Activated CD8-positive, alpha-beta T cell treated with anti-CD3 and anti-CD28 coated beads for 36 hours (primary cell): ENCODE data around the gene ATP2B1. TPM values are rescaled to one million over a fixed set of nuclear protein-coding genes. Genes with fewer than 3 reads are reported as not detected.

Source experiments
- ATAC-seq: fragments of 200-7000 bp; cut with Tn5 transposase; one replicate; pipeline ENCODE4 v1.10.0; 2021; ENCODE audit warnings: mild to moderate bottlenecking, moderate library complexity
- CTCF ChIA-PET: fragments of 350-600 bp; sonication (Branson Sonifier 250); formaldehyde crosslinking; loops from one replicate; lab custom pipeline; 2021; ENCODE audit warnings: antibody characterized with exemption; lab: Charles Lee
- POLR2A ChIA-PET: fragments of 350-600 bp; sonication (Branson Sonifier 250); formaldehyde crosslinking; loops from one replicate; lab custom pipeline; 2021; ENCODE audit warnings: antibody characterized with exemption; lab: Charles Lee
- DNase-seq: peaks from one replicate; pipeline ENCODE4 v3.0.0-alpha.2; 2020
- H3K27ac Mint-ChIP-seq: one replicate; pipeline ENCODE4 v1.8.0; 2021; ENCODE audit warnings: mild to moderate bottlenecking, mixed read lengths
- H3K27me3 Mint-ChIP-seq: one replicate; pipeline ENCODE4 v1.8.0; 2021; ENCODE audit warnings: mixed read lengths
- H3K36me3 Mint-ChIP-seq: one replicate; pipeline ENCODE4 v1.8.0; 2021; ENCODE audit warnings: low read depth, mixed read lengths
- H3K4me1 Mint-ChIP-seq: one replicate; pipeline ENCODE4 v1.8.0; 2021; ENCODE audit warnings: low read depth, mixed read lengths
- H3K4me3 Mint-ChIP-seq: one replicate; pipeline ENCODE4 v1.8.0; 2021; ENCODE audit warnings: mild to moderate bottlenecking, moderate library complexity, mixed read lengths
- H3K9me3 Mint-ChIP-seq: one replicate; pipeline ENCODE4 v1.8.0; 2021; ENCODE audit warnings: mixed read lengths
- intact Hi-C: fragments of 100-400 bp; cut with micrococcal nuclease; formaldehyde crosslinking; loops from one replicate; pipeline ENCODE4 v1.10.0; 2022
- total RNA-seq, 2 experiments: library from RNA; stranded (reverse); gene quantifications; one replicate each; pipeline ENCODE4 v1.2.3, GENCODE V29; 2021
- TF ChIP-seq, protein P1 (sequence below): fragments of 200-600 bp; IDR thresholded peaks from one replicate; pipeline ENCODE4 v1.8.0; 2022; ENCODE audit warnings: antibody characterized with exemption, mild to moderate bottlenecking

Gene ATP2B1
- total RNA-seq, 2 experiments from 2014 or later: 20.8 to 26.2 TPM

DNA sequence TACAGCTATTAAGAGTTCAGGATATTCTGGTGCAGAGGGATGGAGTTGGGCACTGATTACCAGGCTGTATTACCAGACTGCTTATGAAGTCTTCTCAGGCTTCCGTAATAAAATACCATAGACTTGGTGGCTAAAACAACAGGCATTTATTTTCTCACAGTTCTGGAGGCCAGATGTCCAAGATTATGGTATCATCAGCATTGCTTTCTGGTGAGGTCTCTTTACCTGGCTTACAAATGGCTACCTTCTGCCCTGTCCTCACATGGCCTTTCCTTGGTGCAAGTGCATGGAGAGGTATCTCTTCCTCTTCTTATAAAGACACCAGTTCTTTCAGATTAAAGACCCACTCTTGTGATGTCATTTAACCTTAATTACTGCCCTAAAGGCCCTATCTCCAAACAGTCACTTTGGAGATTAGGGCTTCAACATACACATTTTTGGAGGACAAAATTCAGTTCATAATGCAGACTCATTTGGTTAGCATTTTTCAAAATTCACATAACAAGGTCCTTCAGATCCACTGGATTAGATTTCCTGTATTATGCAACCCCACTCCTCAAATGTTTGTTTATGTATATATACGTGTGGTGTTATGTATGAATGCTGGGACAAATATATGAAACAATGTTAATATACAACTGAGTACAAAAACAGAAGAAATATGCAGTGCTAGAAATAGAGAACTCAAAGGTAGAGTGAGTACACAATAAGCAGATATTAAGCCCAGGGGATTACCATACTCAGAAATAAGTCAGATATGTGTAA is 9.3 kb upstream of the ATP2B1 start:
- Mint-ChIP-seq H3K27me3 (no peaks in the 10 kb centered on the region), H3K9me3 (peaks cover 22% of the 10 kb centered on the region), H3K27ac (no peak overlapping the region), H3K4me3 (no peak overlapping the region), H3K4me1 (no peaks in the 10 kb centered on the region), H3K36me3 (no peaks in the 10 kb centered on the region)
- ATAC-seq (no peak), DNase-seq (no peak)
- POLR2A ChIA-PET: no interaction called here
- TF ChIP-seq, protein P1, sequence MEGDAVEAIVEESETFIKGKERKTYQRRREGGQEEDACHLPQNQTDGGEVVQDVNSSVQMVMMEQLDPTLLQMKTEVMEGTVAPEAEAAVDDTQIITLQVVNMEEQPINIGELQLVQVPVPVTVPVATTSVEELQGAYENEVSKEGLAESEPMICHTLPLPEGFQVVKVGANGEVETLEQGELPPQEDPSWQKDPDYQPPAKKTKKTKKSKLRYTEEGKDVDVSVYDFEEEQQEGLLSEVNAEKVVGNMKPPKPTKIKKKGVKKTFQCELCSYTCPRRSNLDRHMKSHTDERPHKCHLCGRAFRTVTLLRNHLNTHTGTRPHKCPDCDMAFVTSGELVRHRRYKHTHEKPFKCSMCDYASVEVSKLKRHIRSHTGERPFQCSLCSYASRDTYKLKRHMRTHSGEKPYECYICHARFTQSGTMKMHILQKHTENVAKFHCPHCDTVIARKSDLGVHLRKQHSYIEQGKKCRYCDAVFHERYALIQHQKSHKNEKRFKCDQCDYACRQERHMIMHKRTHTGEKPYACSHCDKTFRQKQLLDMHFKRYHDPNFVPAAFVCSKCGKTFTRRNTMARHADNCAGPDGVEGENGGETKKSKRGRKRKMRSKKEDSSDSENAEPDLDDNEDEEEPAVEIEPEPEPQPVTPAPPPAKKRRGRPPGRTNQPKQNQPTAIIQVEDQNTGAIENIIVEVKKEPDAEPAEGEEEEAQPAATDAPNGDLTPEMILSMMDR: no peak
- intact Hi-C loops: no loop called here
- CTCF ChIA-PET: no interaction called here

DNA sequence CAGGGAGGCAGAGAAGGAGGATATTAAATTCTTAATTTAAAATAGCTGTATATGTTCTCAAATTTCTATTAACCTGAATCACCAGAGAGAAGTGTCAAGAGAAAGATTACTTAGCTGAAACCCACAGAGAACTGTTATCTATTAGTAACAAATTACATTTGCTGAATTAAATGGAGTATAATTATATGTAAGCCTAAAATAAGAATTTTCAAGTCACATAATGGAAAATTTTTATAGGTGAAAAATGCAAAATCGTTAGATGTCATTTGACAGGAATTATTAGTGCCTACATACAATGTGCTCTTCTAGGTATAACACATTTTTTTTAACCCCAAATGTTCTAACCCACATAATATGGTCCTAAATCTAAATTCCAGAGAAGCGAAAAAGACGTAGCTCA is 4.1 kb upstream of the ATP2B1 start:
- intact Hi-C loops: no loop called here
- no peaks in the 10 kb centered on the region for H3K36me3 Mint-ChIP-seq
- peaks cover 6% of the 10 kb centered on the region for H3K4me1 Mint-ChIP-seq
- TF ChIP-seq, protein P1: no peak
- DNase-seq: no peak
- no peak for ATAC-seq
- ChIA-PET POLR2A (no interaction called here), CTCF (interaction anchor here (1.8 kb wide), 1 partner anchor 169 kb away, joined by 4 read pairs; no protein-coding TSS in a partner anchor)
- H3K27me3 Mint-ChIP-seq: no peaks in the 10 kb centered on the region
- peaks cover 21% of the 10 kb centered on the region for H3K9me3 Mint-ChIP-seq
- no peak overlapping the region for H3K4me3 Mint-ChIP-seq
- no peak overlapping the region for H3K27ac Mint-ChIP-seq

DNA sequence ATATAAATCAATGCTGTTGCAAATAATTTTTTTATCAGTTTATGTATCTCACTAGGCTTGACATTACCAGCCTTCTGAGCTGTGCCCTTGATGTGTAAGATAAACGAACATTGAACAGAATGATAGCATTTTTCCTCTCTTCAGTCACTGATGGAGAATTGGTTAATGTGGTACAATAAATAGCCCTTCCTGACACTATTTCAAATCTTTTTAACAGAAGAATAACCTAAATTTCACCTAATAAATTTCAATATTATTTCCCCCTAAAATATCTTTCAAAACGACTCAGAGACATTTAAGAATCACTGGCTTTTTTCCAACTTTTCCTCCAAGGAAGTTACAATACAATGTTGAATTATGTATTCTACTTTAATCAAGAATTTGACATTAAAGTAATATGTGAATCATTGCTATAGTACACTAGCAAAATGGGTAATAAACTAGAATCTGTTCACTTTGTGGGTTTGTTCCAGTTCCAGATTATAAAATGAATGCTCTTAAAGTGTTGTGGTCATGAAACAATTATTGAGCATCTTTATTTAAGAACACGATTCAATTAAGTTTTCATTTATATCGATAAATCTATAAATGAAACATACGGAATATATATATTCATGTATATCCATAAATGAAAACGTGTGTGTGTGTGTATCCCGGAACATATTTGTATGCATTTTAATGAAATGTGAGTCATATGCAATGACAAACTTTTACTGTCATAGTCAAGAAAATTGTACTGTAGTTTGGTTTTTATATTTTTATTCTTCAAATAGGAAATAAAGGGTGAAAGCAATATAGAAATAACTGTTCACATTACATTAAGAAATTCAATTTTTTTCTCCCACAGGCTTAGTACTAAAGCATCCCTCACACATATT is 2.5 kb upstream of the ATP2B1 start:
- TF ChIP-seq, protein P1: no peak
- no peak for DNase-seq
- no peaks in the 10 kb centered on the region for H3K27me3 Mint-ChIP-seq
- H3K4me1 Mint-ChIP-seq: peaks cover 16% of the 10 kb centered on the region
- ATAC-seq: no peak
- no peaks in the 10 kb centered on the region for H3K36me3 Mint-ChIP-seq
- intact Hi-C loops: no loop called here
- peak overlapping the region; percentile 82 for H3K4me3 Mint-ChIP-seq
- ChIA-PET POLR2A (no interaction called here), CTCF (no interaction called here)
- peaks cover 18% of the 10 kb centered on the region for H3K9me3 Mint-ChIP-seq
- H3K27ac Mint-ChIP-seq: no peak overlapping the region

DNA sequence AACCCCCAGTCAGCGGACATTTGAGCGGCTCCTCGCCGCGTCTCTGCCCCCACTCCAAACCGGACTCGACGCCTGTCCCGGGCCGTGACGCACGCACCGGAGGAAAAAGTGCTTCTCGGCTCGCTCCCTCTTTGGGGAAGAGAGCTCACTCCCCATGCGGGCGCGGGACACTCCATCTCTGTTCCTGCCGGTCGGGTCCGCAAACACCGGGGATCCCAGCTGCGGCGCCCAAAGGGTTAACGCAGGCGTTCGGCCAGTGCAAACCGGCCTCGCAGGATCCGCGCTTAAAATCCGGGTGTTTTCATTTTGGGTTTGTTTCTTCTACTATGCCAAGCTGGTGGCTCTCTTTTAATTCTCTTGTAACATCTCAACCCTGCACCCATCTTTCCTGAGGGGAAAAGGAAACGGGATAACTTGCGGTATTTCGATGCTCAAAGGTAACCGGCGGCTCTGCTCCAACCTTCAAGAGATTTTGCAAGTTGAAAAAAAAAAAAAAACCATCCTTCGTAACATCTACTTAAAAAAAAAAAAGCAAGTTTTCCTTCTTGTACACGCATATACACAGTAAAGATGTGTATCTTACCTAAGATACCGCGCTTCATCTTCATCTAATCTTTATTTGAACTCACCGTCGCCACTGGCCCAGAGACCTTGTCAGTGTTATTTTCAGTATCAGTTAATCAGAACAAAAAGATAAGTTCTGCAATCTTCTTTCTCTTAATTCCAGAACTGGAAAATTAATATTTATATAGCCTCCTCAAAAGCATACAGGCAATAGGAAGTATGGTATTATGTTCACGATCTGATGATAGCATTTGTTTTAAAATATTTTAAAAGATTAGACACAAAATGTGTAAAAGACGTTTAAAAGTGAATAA is 1.6 kb upstream of the ATP2B1 start:
- H3K36me3 Mint-ChIP-seq: no peaks in the 10 kb centered on the region
- POLR2A ChIA-PET: interaction anchor here (0.8 to 2.8 kb wide), 8 partner anchors 11 to 683 kb away, joined by 3 to 13 read pairs (median 4); no protein-coding TSS in a partner anchor
- ATAC-seq (no peak), DNase-seq (peak; percentile 39)
- CTCF ChIA-PET: no interaction called here
- intact Hi-C loops: loop anchor here (5.0 kb wide), 2 partner anchors 48 to 152 kb away; no protein-coding TSS in a partner anchor
- H3K4me1 Mint-ChIP-seq: peaks cover 24% of the 10 kb centered on the region
- peaks cover 14% of the 10 kb centered on the region for H3K9me3 Mint-ChIP-seq
- H3K27ac Mint-ChIP-seq: peak overlapping the region; percentile 76
- peak overlapping the region; percentile 82 for H3K4me3 Mint-ChIP-seq
- no peaks in the 10 kb centered on the region for H3K27me3 Mint-ChIP-seq
- TF ChIP-seq, protein P1: no peak
